COLO668 (cell line): ENCODE measurements around the gene TRAF3.

Source experiments
- DNase-seq: peaks from one replicate; lab custom pipeline; 2025; ENCODE audit not compliant: unreplicated experiment; lab: John Stamatoyannopoulos, UW

Gene TRAF3

DNA sequence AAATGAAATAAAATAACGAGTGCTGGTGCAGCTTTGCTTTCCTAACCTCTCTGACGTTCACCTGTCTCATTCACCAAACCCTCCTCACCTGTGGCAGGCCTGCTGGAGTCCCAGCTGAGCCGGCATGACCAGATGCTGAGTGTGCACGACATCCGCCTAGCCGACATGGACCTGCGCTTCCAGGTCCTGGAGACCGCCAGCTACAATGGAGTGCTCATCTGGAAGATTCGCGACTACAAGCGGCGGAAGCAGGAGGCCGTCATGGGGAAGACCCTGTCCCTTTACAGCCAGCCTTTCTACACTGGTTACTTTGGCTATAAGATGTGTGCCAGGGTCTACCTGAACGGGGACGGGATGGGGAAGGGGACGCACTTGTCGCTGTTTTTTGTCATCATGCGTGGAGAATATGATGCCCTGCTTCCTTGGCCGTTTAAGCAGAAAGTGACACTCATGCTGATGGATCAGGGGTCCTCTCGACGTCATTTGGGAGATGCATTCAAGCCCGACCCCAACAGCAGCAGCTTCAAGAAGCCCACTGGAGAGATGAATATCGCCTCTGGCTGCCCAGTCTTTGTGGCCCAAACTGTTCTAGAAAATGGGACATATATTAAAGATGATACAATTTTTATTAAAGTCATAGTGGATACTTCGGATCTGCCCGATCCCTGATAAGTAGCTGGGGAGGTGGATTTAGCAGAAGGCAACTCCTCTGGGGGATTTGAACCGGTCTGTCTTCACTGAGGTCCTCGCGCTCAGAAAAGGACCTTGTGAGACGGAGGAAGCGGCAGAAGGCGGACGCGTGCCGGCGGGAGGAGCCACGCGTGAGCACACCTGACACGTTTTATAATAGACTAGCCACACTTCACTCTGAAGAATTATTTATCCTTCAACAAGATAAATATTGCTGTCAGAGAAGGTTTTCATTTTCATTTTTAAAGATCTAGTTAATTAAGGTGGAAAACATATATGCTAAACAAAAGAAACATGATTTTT is 128.2 kb downstream of the TRAF3 start:
- no peak for DNase-seq

DNA sequence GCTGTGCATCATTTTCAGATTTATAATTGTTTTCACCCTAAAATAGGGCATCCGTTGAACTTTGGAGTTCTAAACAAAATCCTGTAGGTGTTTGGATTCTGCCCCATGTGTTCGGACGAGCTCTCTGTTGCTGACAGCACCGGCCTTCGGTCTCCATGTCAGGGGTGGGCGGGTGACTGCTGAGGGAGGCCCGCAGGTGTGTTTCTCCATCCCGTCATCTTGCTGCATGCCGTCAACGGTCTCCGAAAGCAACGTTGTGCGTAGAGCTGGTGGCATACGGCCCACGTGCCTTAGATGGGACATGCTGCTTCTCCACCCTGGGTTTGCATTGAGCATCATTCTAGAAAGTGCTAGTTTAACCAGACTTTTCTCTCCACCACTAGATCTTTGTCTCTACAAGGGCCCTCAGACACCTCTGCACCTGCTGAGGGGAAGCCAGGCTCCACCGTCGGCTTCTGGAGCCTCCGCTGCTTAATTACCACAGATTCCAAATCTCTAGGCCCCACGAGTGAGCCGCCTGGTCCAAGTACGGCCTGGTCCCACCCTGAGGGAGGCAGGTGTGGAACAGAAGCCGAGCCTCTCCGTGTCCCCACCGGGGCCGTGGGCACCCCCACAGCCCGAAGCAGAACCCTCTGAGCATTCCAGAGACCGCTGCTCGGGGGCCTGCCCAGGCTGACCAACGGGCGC is 129.5 kb downstream of the TRAF3 start:
- no peak for DNase-seq

- no peak for DNase-seq
These were observed 130.1 kb downstream of the TRAF3 start for GRCh38 chr14:102907303-102907844.

DNA sequence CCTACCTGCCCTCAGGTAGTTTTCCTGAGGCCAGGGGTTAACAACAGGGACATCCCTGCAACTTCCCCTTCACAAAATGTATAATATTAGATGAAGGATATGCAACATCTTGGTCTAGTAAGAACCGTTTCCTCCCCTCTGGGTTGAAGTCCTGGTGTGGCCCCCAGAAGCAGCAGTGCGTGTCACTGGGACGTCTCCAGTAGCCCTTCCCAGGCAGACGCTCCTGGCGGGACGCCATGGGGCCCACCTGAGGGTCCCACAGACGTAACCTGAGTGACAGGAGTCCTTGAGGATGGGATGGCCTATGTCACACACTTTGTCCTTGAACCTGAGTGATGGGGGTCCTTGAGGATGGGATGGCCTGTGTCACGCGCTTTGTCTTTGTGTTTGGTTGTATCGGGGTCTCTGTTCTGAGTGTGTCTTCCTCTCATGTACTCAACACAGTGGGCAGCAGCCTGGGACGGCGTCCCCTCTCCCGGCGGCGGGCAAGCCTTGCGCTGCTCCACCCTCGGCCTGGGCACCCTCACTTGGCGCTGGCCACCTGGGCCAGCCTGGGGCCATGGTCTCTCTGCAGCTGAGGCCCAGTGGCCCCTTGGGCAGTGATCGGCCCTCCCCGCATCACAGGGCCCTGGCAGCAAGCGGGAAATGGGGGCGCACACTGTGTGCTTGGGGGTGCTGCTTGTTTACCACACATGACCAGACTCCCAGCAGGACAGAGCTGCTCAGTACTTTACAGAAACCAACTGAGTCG is 130.9 kb downstream of the TRAF3 start:
- DNase-seq, result no peak

- no peak for DNase-seq
These were observed 131.7 kb downstream of the TRAF3 start for GRCh38 chr14:102908766-102909455.

- no peak for DNase-seq
These were observed 132.2 kb downstream of the TRAF3 start for GRCh38 chr14:102909462-102909861.

DNA sequence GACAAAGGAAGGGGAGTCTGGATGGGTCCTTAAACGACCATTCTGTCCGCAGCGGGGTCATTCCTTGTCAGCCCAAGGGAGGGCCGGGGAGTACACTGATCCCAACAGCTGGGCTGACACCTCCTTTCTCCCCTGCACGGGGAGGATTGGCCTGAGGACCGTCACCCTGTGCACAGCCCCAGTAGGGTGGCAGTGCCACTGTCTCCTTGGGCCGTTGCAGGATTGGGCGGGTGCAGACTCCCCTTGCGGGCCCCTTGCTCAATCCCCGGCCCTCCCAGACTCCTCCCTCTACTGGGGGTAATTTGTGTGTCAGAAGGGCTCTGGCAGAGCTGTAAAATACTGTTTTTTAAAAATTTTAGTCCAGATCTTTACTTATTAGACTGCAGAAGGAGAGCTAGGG is 132.7 kb downstream of the TRAF3 start:
- no peak for DNase-seq

GRCh38 chr14:102910442-102910841 is 133.2 kb downstream of the TRAF3 start:
- no peak for DNase-seq

- DNase-seq, result no peak
These were observed 134.3 kb downstream of the TRAF3 start for GRCh38 chr14:102911541-102911951.

DNA sequence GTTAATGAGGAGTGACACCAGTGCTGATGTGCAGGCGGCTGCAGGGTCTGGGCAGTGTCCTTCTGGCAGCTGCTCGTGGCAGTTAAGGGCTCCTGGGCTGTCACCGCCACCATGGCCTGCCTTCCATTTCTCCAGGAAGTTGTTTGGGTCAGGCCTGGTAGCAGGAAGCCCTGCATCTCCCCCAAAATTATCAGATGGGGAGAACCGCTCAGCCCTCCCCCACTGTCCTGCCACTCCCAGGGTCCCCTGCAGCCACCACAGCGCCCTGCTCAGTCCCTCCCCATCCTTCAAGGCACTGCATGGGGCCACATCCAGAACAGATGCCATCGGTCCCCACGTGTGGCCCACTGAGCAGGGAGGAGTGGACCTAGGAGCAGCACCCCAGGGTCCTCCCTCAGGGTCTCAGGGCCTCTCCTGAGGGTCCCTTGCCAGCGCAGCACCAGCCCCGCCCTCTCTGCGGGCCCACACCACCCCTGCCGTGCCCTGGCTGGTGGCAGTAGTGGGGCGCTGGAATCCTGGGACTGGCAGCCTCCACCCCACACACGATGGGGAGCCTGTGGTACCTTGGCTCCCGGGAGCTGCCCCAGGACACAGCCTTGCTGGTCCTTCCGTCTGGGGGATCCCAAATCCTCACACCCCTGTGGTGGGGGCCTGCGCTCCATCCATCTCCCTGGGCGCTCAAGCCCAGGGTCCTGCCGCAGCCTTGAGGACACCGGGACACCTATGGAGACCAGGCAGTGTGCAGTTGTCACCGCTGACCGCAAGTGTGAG is 134.9 kb downstream of the TRAF3 start:
- no peak for DNase-seq

DNA sequence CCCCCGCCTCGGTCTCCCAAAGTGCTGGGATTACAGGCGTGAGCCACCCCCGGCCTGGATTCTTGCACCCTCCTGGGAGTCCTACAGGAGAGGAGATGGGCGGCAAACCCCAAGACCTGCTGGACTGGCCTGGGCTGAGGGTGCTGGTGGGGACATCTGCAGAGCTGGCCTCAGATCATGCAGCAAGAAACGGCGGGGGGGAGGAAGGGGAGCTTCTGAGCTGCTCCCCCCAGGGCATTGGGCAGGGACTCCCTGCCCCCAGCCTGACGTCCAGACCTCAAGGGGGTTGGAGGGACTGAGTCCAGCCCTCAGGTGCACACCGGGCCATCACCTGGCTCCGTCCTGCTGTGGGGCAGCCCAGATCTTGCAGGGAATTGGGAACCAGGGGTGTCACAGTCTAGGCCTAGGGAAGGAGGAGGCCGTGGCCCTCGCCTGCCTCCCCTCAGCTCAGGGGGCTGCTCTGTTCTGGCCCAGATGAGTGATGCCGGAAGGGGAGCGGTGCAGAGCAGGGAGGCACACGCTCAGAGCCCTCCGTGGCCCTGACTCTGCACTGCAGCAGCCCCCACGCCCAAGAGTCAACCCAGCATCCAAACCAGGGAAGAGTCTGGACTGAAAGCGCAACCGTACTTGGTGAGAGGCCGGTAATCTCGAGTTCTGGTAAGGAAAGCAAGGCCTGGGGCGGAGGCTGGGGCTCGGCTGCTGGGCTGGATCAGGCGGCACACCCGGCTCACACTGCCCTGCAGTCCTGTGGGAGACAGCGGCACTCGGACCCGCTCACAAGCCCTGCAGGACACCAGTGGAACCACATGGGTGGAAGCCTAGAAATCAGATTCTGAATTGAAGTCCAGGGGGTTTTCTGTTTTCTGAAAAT is 136.3 kb downstream of the TRAF3 start:
- no peak for DNase-seq

DNA sequence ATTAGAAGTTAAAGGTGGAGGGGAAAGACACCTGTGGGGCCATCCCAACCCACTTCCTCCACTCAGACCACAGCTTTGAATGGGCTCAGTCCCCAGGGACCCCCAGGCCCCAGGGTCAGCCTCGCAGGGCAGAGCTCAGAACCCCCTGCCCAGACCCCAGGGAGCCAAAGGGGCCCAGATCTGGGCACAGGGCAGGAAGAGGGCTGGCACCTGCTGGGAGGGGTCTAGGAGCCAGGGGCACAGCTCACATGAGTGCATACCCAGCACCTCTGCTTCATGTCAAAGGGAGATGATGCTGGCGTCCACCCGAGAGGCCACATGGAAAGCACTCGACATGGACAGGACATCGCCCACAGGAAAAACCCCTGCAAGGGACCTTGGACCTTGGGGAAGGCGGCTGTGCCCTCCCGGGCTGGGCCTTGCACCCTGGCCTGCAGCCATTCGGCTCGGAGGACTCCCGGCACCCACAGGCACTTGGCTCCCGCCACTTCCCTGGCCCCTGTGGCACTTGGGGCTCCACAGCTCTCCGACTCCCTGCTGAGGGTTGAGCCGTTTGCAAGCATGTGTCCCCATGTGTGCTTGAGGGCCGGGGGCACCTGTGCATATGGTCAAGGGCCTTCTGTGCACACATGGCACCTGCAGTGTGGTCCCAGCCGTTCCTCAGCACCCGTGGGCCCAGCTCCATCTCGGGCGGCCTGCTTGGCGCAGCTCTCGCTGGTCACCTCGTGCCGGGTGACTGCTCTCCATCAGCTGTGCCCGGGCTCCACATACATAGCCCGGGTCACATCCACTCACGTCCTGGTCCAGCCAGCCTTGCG is 137.4 kb downstream of the TRAF3 start:
- no peak for DNase-seq

DNA sequence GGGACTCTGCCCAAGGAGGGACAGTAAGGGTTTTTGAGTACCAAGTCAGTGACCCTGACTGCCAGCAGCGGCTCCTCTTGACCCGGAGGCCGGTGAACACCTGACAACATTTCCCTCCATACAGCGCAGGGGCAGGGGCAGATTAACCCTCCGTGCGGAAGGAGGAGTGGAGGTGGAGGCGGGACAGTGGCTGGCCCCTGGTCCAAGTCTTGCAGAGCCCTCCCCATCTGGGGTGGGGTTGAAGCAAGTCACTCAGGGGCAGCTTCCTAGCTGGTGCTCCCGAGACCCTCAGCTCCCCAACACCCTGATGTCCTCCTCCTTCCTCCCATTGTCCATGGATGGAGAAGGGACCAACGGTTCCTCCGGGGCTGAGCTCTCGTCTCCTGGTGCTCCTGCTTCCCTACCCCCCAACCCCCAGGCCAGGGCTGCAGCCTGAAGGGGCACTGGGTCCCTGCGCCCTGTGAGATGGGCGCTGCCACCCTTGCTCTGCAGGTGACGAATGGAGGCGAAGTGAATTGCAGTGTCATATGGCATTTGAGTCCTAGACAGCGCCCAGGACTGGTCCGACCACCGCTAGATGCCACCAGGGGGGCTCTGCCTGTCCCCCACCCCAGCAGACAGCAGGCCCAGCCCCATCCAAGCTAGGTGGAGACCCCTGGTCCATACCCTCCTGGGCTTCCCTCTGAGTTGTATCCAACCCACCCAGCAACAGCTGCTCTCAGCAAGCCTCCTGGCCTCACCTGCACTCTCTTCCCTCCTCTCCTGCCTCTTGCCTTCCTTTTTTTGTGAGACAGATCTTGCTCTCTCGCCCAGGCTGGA is 138.3 kb downstream of the TRAF3 start:
- no peak for DNase-seq

DNA sequence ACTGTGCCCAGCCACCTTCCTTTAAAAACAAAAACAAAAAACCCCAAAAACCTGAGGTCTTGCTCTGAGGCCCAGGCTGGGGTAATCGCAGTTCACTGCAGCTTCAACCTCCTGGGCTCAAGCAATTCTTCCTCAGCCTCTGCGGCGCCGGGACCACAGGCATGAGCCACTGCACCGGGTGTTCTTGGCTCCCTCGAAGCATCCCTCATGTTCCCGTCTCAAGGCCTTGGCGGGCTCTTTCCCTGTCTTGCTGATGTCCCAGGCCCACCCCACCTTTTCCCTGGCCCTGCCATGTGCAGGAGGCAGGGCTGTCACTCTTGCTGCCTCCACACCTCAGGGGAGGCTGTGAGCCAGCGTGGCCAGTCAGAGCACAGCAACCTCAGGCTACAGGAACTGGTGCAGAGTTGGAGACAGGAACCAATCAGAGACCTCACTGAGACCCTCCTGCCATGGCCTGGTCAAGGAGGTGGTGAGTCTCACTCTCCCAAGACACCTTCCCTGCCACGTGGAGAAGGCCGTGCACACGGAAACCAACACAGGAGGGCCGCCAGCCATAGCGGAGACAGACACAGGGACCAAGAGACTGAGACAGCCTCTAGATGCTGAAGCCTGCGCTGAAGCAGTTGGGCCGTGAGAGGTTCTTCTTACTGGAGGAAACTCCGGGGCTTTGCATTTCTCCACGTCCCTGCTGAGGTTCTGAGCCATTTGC is 139.3 kb downstream of the TRAF3 start:
- DNase-seq, result no peak

GRCh38 chr14:102917056-102917385 is 139.8 kb downstream of the TRAF3 start:
- no peak for DNase-seq

DNA sequence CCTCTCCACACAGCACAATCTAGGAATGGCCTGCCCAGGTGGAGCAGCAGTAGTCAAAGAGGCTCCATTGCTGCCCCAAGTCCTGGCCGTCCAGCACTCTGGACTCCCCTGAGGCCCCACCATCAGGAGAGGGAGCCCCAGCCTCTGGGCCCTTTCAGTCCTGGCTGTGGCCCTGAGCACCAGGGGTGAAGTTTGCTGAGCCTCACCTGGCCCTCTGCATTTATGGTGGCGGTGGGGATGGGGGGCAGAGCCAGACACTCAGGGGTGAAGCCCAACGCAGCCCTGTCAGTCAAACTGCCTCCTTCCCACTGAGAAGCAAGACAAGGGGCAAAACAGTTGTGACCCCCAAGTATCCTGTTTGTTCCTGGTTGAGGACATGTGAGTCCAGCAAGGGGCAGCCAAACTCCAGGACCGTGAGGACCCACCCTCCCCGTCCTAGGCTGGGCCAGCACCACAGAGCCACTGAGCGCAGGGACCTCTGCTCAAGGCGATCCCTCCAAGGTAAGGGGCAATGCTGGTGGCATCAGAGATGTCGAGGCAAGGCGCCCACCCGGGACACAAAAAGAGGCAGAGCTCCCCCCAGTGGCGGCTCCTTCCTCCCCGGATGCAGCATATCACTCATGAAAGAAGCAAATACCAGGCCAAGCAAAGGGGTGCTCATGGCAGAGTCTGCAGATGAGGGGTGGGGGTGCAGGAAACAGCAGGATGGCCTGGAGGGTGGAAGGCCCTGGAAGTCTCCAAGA is 140.4 kb downstream of the TRAF3 start:
- DNase-seq, result peak; percentile 51
